Measurements from ENCODE around the gene SOX10.
"Not testable (repeated sequence)": the region's sequence is repeated elsewhere in the genome, so short reads cannot be mapped to it uniquely, and the experiment has no call there.

The SOX10 gene

DNA sequence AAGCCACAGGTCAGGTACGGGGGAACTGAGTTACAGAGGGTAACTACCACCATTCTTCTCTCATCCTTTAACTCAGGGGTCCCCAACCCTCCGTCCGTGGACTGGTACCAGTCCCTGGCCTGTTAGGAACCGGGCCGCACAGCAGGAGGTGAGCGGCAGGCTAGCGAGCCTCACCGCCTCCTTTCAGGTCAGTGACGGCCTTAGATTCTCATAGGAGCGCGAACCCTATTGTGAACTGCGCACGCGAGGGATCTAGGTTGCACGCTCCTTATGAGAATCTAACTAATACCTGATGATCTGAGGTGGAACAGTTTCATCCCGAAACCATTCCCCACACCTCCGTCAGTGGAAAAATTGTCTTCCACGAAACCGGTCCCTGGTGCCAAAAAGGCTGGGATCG lies 31.7 kb downstream of the SOX10 start:
- not testable (repeated sequence) for DNase-seq (ENCODE audit: low spot score in 2 of 2)

DNA sequence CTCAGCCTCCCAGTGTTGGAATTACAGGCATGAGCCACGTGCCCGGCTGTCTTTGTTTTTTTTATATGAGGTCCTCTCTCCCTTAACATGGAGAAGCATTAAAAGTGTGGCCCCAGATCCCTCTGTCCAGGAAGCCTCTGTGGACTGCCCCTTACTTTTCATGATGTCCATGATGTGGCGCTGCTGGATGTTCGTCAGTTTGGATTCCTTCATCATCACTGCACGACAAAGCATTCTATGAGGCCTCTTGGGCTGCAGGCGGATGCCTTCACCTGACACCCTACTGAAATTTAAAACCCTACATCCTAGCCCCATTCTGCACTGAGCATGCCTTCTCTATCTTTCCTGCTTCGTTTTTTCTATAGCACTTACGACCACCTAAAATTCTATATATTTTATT lies 33.0 kb downstream of the SOX10 start:
- DNase-seq (ENCODE audit: low spot score in 2 of 2) = no peak
- in situ Hi-C loops (cut with MboI; ENCODE audit: low sequenced_read_pairs) = loop anchor here (10.0 kb wide), 1 partner anchor 137 kb away; no protein-coding TSS in a partner anchor
- Histone ChIP-seq H3K36me3 (replicated peaks) (peaks cover 8% of the 10 kb centered on the region; the same call in 1 of the 2 replicates), H3K4me3 (no peak overlapping the region), H3K27me3 (ENCODE audit: low read depth) (no peaks in the 10 kb centered on the region), H3K4me1 (peaks cover 5% of the 10 kb centered on the region), H3K9me3 (no peaks in the 10 kb centered on the region)

More for the DNA sequence above, 31.7 kb downstream of the SOX10 start:
- in situ Hi-C loops (cut with MboI; ENCODE audit: low sequenced_read_pairs) = loop anchor here (10.0 kb wide), 1 partner anchor 138 kb away; no protein-coding TSS in a partner anchor
- not testable (repeated sequence) for H3K4me1 ChIP-seq; H3K9me3 ChIP-seq; H3K27me3 ChIP-seq (ENCODE audit: low read depth)
- peaks cover 18% of the 10 kb centered on the region for H3K36me3 ChIP-seq (replicated peaks)
- peak overlapping the region; percentile 100 for H3K4me3 ChIP-seq

DNA sequence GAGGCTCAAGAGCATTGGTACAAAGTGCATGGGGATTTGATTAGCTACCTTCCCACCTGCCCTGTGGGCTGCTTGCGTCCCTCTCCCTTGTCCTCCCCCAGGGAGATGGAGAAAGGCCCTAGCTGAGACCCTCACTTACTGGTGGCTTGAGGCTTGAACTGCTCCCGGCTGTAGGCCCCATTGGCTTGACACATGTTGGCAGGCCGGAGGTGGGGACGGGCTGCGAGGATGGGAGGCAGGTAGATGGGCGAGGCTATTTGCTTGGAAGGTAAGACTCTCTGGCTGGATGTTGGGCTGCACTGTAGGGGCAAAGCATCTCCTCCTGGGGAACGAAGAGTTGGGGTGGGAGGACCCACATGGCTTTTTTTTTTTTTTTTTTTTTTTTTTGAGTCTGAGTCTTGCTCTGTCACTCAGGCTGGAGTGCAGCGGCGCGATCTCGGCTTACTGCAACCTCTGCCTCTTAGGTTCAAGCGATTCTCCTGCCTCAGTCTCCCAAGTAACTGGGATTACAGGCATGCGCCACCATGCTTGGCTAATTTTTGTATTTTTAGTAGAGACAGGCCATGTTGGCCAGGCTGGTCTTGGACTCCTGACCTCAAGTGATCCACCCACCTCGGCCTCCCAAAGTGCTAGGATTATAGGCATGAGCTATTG lies 37.1 kb downstream of the SOX10 start:
- in situ Hi-C loops (cut with MboI; ENCODE audit: low sequenced_read_pairs); H3K4me3 ChIP-seq; DNase-seq (ENCODE audit: low spot score in 2 of 2); H3K27me3 ChIP-seq (ENCODE audit: low read depth); H3K9me3 ChIP-seq; H3K36me3 ChIP-seq (replicated peaks); H3K4me1 ChIP-seq: not testable (repeated sequence)

DNA sequence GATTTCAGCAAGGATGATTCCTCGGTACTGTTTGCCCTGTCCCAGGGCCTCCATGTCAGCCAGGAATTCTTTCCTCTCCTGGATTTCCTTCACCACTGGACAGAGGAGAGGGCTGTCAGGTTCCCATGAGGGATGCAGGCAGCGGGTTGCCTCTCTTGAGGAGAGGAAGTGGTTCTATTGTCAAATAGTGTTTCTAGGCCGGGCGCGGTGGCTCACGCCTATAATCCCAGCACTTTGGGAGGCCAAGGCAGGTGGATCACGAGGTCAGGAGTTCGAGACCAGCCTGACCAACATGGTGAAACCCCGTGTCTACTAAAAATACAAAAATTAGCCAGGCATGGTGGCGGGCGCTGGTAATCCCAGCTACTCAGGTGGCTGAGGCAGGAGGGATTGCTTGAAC lies 39.9 kb downstream of the SOX10 start:
- DNase-seq (ENCODE audit: low spot score in 2 of 2); in situ Hi-C loops (cut with MboI; ENCODE audit: low sequenced_read_pairs); H3K36me3 ChIP-seq (replicated peaks); H3K9me3 ChIP-seq; H3K4me3 ChIP-seq; H3K4me1 ChIP-seq; H3K27me3 ChIP-seq (ENCODE audit: low read depth): not testable (repeated sequence)

DNA sequence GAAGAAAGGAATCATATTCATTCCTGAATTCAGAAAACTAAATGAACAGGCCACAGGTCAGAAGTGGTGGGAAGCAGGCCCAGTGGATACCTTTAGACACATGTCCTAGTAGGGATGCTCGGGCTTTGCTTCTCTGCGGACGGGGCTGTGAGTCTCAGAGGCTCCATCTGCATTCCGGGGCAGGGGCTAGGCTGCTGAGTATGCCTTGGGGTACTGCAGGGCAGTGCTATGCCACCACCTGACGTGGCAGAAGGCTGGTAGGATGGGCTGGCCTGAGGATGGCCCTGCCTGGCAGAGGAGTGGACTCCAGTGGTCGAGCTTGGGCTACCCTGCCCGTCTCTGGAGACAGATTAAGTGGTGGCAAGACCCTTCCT lies 40.5 kb downstream of the SOX10 start:
- in situ Hi-C loops (cut with MboI; ENCODE audit: low sequenced_read_pairs) = no loop called here

DNA sequence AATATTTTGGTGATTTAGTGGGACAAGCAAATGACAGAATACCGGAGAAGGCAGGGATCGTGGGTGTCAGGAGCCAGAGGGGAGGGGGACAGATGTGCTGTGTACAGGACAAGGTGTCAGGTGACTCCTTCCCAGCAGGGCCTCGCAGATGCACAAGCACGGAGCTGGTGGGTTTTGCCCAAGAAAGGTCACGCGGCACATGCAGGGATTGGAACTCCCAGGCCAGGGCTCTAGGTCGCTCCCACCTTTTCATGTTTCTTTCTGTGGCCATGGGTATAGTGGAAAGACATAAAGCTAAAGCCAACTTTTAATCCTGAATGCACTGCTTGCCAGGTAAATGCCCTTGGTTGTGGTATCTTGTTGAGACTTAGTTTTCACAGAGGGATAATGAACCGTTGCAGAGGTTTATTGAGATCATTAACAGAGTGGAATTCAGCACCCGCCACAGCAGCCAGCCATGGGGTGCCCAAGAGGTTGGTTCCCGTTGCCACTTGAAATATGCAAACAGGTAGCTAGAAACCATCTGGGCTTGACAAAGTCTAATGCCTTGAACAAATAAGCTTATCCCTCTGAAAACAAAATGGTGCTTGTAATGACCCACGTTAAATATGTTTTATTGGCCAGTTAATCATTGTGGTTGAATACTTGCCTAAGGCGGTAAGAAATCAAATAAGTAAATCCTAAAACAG lies 41.1 kb downstream of the SOX10 start:
- Histone ChIP-seq H3K4me3 (no peak overlapping the region), H3K4me1 (no peaks in the 10 kb centered on the region), H3K9me3 (no peaks in the 10 kb centered on the region), H3K27me3 (ENCODE audit: low read depth) (no peaks in the 10 kb centered on the region), H3K36me3 (replicated peaks) (peaks cover 5% of the 10 kb centered on the region)
- in situ Hi-C loops (cut with MboI; ENCODE audit: low sequenced_read_pairs) = no loop called here
- peak; percentile 23 to 36 for DNase-seq (ENCODE audit: low spot score in 2 of 2)

More for the DNA sequence above, 40.5 kb downstream of the SOX10 start:
- Histone ChIP-seq H3K27me3 (ENCODE audit: low read depth) (no peaks in the 10 kb centered on the region), H3K4me3 (no peak overlapping the region), H3K36me3 (replicated peaks) (peaks cover 5% of the 10 kb centered on the region), H3K4me1 (no peaks in the 10 kb centered on the region), H3K9me3 (no peaks in the 10 kb centered on the region)
- DNase-seq (ENCODE audit: low spot score in 2 of 2) = no peak

DNA sequence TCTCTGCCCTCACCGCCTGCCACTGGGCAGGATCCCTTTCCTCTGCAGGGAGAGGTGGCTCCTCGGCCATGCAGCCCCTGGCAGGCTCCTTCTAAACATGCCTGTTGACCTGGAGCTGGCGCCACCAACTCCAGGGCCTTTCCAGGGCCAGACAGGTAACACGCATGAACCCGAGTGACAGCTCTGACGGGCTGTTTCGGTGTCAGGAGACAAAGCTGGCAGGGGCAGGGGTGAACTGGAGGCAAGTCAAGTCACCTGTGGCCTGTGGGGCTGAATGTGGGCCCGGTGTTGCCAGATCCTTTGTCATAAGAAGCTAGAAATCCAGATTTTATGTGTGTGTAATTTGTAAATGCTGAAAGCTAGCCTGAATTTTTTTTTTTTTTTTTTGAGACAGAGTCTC lies 42.2 kb downstream of the SOX10 start:
- Histone ChIP-seq H3K4me1 (no peaks in the 10 kb centered on the region), H3K36me3 (replicated peaks) (peaks cover 11% of the 10 kb centered on the region), H3K4me3 (no peak overlapping the region), H3K9me3 (no peaks in the 10 kb centered on the region), H3K27me3 (ENCODE audit: low read depth) (no peaks in the 10 kb centered on the region)
- in situ Hi-C loops (cut with MboI; ENCODE audit: low sequenced_read_pairs) = no loop called here
- DNase-seq (ENCODE audit: low spot score in 2 of 2) = no peak

DNA sequence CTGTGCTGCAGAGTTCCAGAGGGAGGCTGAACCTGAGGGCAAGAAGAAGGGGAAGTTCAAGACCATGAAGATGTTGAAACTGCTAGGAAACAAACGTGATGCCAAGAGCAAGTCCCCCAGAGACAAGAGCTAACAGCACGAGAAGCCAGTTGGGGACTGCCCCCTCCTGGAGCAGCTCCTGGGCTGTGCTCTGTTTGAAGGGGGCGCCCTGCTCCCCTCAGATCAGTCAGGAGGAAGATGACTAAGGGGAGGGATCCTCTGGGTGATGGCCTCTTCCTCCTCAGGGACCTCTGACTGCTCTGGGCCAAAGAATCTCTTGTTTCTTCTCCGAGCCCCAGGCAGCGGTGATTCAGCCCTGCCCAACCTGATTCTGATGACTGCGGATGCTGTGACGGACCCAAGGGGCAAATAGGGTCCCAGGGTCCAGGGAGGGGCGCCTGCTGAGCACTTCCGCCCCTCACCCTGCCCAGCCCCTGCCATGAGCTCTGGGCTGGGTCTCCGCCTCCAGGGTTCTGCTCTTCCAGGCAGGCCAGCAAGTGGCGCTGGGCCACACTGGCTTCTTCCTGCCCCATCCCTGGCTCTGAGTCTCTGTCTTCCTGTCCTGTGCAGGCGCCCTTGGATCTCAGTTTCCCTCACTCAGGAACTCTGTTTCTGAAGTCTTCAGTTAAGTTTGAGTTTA lies 43.5 kb downstream of the SOX10 start:
- DNase-seq (ENCODE audit: low spot score in 2 of 2) = no peak
- H3K9me3 ChIP-seq = no peaks in the 10 kb centered on the region
- no peak overlapping the region for H3K4me3 ChIP-seq
- no peaks in the 10 kb centered on the region for H3K27me3 ChIP-seq (ENCODE audit: low read depth)
- H3K36me3 ChIP-seq (replicated peaks) = peaks cover 11% of the 10 kb centered on the region
- no peaks in the 10 kb centered on the region for H3K4me1 ChIP-seq
- in situ Hi-C loops (cut with MboI; ENCODE audit: low sequenced_read_pairs) = no loop called here

DNA sequence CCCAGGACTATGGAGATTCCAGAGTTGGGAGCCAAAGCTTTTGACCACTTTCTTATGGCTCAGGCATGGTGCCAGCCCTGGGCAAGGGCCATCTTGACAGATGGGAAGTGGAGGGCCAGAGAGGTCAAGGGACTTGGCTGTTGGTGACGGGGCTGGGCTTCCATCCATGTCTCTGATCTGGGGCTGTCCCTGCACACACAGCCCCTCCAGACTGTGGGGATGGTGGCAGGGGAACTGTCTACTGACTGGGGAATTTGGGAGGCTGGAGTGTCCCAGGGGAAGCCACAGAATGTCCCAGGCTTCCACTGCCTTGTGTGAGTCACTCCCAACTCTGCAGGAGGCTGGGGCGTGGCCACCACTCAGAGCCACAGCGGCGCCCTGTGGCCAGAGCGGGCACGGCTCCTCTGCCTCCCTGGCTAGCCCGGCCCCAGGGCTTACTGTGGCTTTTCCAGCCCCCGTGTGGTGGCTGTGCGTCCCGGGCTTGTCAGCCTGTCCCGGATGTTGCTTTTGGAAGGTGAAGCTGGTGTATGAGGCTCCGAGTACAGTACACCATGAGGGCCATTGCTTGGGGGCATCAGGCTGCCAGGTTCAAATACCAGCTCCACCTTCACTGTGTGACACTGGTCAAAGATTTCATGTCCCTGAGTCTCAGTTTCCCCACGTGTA lies 50.5 kb downstream of the SOX10 start:
- Histone ChIP-seq H3K36me3 (replicated peaks) (peaks cover 18% of the 10 kb centered on the region), H3K27me3 (ENCODE audit: low read depth) (no peaks in the 10 kb centered on the region), H3K4me1 (peaks cover 5% of the 10 kb centered on the region), H3K4me3 (no peak overlapping the region), H3K9me3 (no peaks in the 10 kb centered on the region)
- peak; percentile 87 to 94 for DNase-seq (ENCODE audit: low spot score in 2 of 2)
- in situ Hi-C loops (cut with MboI; ENCODE audit: low sequenced_read_pairs) = no loop called here

DNA sequence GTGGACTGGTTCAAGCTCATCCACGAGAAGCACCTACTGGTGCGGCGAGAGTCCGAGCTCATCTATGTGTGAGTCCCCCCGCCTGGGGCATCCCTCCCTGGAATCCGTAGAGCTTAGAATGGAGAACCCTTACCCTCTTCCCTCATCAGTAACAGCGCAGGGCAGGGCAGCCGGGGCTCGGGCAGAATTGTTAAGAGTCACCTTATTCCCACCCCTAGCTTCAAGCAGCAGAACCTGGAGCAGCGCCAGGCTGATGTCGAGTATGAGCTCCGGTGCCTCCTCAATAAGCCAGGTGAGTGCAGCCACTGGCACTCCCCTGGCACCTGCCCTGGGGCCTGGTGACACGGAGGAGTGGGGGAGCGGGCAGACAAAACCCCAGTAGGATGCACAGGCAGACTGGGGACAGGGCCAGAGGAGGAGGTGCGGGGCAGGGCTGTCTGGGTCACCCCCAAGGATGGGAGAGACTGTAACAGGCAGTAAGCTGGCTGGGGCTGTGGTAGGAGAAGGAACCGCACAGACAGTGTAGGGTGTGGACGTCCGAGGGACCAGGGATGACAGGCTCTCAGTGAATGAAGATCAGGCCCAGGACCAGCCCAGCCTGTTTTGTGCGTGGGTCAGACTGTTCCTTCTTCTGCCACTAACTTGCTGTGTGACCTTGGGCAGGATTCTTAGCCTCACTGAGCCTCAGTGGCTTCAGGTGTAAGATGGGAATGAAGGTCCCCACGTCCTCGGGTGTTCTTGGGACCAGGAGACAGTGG lies 51.4 kb downstream of the SOX10 start:
- Histone ChIP-seq H3K36me3 (replicated peaks) (peaks cover 17% of the 10 kb centered on the region), H3K4me1 (peaks cover 5% of the 10 kb centered on the region), H3K27me3 (ENCODE audit: low read depth) (no peaks in the 10 kb centered on the region), H3K4me3 (no peak overlapping the region), H3K9me3 (no peaks in the 10 kb centered on the region)
- DNase-seq (ENCODE audit: low spot score in 2 of 2) = no peak
- in situ Hi-C loops (cut with MboI; ENCODE audit: low sequenced_read_pairs) = no loop called here

DNA sequence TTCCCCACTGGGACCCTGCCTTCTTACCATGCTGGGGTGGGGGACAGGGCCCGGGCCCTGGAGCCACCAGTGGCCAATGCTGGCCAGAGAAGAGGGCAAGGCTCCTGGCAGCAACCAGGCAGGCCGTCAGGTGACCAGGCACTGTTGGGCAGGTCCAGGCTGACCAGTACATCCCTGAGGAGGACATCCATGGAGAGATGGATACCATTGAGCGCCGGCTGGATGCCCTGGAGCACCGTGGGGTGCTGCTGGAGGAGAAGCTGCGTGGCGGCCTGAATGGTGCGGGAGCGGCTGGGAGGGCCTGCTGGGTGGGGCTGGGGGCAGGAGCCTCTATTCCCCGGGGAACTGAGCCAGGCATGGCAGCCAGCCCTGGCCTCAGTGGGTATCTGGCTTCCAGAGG lies 52.0 kb downstream of the SOX10 start:
- Histone ChIP-seq H3K27me3 (ENCODE audit: low read depth) (no peaks in the 10 kb centered on the region), H3K4me3 (no peak overlapping the region), H3K36me3 (replicated peaks) (peaks cover 14% of the 10 kb centered on the region), H3K9me3 (no peaks in the 10 kb centered on the region), H3K4me1 (peaks cover 5% of the 10 kb centered on the region)
- in situ Hi-C loops (cut with MboI; ENCODE audit: low sequenced_read_pairs) = no loop called here
- DNase-seq (ENCODE audit: low spot score in 2 of 2) = no peak

DNA sequence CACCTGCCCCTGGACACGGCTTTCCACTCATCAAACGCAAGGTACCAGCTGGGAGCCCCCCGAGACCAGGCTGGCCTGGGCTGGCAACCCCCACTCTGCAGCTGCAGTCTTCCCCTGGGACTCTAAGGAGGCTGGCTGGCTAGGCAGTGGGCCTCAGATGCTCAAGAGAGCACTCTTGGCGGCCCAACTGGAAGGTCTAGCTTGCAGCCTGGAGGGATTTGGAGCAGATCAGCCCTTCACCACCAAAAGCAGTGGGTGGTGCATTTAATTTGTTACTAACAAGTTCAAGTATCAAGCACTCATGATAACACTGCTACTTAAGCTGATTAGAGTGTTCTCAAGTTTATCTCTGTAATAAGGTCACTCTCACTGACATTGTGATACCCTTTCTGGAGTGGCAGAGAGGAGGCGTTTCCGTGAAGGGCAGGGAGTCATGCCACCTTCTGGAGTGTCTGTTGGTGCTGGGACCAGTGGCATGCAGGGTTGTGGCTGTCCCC lies 52.4 kb downstream of the SOX10 start:
- Histone ChIP-seq H3K27me3 (ENCODE audit: low read depth) (no peaks in the 10 kb centered on the region), H3K9me3 (no peaks in the 10 kb centered on the region), H3K4me3 (no peak overlapping the region), H3K36me3 (replicated peaks) (peaks cover 14% of the 10 kb centered on the region), H3K4me1 (peaks cover 5% of the 10 kb centered on the region)
- no peak for DNase-seq (ENCODE audit: low spot score in 2 of 2)
- in situ Hi-C loops (cut with MboI; ENCODE audit: low sequenced_read_pairs) = no loop called here

DNA sequence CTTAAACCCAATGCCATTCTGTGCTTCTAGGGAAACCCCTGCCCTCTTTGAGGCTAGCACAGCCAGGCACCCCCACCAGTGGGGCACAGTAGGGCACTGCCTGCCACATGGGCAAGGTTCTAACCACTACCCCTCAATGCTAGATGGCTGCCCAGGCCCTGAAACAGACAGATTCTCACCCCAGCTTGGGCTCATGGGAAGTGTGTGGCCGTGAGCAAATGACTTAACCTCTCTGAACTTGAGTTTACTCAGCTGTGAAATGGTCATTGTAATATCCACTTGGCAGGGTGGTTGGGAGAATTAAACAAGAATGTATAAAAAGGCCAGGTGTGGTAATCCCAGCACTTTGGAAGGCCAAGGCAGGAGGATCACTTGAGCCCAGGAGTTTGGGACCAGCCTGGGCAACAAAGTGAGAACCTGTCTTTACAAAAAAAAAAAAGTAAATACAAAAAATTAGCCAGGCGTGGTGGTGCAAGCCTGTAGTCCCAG lies 53.4 kb downstream of the SOX10 start:
- in situ Hi-C loops (cut with MboI; ENCODE audit: low sequenced_read_pairs) = no loop called here
- Histone ChIP-seq H3K4me1 (peaks cover 5% of the 10 kb centered on the region), H3K4me3 (no peak overlapping the region), H3K9me3 (no peaks in the 10 kb centered on the region), H3K27me3 (ENCODE audit: low read depth) (no peaks in the 10 kb centered on the region), H3K36me3 (replicated peaks) (peaks cover 17% of the 10 kb centered on the region)
- DNase-seq (ENCODE audit: low spot score in 2 of 2) = no peak

All from HAP-1 (cell line).